NCI-H226 (cell line): ENCODE data around the gene GPC1.

Source experiments
- DNase-seq: peaks from one replicate; pipeline ENCODE4 v3.0.0-alpha.2; 2015

Gene GPC1

DNA sequence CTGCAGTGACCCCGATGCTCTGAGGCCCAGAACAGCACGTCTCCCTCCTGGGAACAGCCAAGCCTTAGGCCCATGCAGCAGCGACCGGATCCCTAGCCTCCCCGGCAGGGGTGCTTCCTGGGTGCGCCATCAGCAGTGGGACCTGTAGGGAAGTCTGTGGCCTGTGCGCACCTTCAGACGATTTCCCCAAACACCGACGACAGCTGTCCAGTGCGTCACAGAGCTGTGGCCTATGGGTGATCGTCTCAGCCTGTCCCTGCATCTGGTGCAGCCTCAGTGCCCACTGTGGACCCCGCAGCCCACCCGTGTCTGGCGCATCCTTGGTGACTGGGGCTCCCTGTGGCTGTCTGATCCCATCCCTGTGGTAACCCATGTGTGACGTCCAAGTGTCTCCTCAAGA, 9.0 kb downstream of the GPC1 start:
- DNase-seq: no peak

DNA sequence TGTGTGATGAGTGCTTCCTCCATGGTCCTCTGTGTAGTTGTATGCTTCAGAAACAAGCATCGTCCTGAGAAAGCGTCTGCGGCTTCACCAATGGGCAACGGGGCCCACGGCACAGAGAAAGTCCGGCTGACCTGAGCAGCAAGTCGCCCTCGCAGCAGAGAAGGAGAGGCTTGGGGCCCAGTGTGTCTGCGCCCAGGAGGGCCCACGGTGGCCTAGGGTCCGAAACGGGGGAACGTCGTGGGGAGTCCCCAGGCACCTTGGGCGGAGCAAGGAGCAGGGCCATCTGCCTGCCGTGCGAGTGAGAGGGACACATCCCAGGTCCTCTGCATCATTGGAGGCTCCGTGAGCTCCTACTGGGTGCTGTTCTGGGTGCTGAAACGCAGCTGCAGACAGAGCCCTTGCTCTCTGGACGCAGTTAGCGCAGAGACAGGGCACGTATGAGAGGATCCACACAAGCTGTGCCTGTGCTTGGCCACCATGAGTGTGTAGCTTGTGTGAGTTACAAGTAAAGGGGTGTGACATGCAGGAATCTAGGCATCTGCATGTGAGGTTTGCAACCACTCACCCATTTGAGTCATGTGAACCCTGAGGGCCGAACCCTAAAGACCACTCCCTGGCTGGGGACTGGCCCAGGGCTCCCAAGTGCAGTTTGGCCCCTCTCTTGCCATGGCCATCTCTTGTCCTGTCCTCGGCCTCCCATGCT, 10.6 kb downstream of the GPC1 start:
- DNase-seq: no peak

GRCh38 chr2:240446664-240447175, 11.3 kb downstream of the GPC1 start:
- DNase-seq: no peak

- no peak for DNase-seq
Measured at GRCh38 chr2:240447331-240447730, 11.9 kb downstream of the GPC1 start.

DNA sequence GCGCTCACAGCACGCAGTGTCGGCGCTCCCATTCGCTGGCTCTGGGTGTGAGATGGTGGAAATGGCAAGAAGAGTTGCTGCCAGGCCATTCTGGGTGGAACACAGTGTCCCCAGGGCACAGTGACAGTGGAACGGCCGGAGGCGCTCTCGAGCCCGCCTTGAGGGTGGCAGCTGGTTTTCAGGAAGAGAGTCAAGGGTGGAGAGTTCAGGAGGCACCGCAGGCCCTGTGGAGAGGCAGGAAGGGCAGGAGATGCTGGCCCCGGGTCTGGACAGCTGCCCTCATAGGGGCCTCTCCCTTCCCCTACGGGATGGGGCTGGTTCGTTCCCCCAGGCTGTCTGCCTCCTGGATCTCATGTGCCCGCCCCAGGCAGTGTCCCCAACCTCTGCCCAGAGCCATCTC, 12.5 kb downstream of the GPC1 start:
- no peak for DNase-seq

DNA sequence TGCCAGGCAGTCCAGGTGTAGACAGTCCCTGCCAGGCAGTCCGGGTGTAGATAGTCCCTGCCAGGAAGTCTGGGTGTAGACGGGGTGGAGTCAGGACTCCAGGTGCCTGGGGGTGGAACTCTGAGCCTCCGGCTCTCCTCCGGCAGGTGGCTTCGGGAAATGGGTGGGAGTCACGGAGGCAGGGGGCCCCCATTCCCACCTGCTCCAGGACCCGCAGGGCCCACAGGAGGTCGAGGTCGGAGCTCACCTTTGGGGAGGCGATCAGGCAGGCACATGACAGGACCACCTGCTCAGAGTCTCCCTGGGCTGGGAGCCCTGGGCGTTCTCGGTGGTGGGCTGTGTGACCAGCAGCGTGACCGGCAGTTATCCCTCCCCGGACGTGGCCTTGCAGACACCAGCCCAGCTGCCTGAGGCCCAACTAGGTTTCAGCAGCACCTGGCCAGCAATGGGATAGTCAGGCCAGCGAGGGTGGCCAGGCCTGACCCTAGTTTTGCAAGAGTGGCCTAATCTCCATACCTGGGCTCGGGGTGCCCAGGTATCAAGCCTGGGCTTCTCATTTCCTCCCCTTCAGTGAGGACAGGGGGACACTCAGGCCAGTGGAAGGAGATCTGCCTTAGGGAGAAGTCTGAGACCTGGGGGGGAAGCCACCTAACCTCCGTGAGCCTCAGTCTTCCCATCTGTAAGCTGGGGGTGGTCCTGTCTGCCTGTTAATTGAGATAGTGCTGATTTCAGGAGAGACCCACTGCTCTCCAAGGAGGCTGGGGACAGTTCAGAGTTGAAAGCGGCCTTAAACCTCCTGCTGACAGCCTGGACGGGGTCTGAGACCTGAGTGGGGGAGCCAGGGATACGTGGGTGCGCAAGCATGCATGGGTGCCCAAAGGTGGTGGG, 13.2 kb downstream of the GPC1 start:
- no peak for DNase-seq

GRCh38 chr2:240449764-240450531, 14.5 kb downstream of the GPC1 start:
- DNase-seq: no peak

- no peak for DNase-seq
Measured at GRCh38 chr2:240450532-240451107, 15.2 kb downstream of the GPC1 start.

DNA sequence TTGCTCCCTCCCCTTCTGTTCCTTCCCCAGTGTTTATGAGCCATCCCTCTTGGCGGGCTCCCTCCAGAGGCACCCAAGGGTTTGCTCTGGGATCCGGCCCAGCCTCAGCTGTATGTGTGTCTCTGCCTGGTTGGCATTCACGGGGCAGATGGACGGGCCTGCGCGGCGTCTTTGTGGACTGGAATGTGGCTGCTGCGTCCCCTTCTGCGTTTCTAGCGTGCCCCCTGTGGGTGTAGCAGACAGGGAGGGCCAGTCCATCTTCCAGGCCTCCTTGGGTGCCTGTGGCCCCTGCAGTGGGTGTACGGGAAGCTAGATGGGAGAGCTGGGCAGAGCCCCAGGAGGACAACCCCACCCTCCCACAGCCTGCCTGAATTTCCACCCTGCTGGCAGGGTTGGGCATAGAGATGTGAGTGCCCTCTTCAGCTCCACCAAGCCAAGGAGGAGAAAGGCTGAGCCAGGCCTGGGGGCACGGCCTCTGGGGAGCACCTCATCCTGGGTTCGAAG, 15.7 kb downstream of the GPC1 start:
- DNase-seq: no peak

- DNase-seq: no peak
Measured at GRCh38 chr2:240451791-240452461, 16.5 kb downstream of the GPC1 start.

DNA sequence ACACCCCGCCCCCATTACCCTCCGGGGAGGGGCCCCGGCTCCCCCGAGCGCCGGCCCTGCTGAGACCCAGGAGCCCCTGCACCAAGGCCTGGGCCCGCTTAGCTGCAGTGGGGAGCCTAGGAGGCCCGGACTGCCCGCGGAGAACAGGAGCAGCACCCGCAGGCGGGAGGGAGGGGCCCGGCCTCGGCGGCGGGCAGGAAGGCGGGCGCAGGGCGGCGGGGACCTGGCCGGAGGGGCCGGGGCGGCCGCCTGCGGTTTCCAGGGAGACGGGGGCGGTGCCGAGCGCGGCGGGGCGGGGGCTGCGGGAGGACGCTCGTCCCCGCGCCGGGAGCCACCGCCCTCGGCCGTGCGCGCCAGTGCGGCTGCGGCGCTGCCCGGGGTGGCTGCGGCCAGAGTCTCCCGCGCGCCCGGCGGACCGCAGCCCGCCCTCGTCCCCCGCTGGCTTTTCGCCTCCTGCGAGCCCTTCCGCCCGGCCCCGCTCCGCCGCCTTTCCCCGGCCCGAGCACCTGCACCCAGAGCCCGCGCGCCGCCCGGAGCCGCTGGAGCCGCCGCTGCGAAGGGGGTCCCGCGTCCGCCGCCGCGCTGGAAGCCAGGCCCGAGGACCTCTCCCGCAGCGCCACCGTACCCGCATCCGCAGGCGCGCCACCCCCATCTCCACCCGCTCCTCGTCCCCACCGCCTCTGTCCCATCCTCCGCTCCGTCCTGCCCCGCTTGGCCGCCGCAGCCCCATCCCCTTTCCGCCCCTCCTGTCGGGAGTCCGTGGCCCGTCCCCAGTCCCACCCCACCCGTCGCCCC, 17.2 kb downstream of the GPC1 start:
- peak; percentile 69 for DNase-seq

DNA sequence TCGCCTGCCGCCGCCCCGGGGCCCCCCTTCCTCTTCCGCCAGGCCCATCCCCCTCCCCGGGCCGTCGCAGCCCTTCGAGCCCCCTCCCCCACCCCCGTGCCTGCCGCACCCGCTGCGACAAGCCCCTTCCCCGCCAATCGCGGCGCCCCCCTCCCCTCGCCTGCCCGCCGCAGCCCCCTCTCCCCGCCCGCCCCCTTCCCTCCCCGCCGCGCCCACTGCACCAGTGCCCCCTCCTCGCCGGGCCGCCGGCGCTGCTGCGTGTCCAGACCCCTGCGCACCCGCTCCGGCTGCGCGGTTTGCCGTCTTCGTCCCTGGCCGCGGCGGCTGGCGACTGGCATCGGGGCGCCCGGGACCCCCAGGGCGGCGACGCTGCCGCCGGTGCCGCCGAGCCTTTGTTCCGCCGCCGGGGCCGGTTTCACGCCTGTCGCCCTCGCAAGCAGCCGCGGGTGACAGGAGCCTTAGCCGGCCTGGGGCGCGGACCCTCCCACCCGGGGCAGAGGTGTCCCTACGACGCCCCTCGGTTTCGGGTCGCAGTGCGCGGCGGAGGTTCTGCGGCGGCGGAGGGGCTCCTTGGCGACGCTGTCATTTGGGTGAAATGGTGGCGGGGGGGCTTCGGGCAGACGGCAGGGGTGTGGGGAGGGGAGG, 18.1 kb downstream of the GPC1 start:
- no peak for DNase-seq

DNA sequence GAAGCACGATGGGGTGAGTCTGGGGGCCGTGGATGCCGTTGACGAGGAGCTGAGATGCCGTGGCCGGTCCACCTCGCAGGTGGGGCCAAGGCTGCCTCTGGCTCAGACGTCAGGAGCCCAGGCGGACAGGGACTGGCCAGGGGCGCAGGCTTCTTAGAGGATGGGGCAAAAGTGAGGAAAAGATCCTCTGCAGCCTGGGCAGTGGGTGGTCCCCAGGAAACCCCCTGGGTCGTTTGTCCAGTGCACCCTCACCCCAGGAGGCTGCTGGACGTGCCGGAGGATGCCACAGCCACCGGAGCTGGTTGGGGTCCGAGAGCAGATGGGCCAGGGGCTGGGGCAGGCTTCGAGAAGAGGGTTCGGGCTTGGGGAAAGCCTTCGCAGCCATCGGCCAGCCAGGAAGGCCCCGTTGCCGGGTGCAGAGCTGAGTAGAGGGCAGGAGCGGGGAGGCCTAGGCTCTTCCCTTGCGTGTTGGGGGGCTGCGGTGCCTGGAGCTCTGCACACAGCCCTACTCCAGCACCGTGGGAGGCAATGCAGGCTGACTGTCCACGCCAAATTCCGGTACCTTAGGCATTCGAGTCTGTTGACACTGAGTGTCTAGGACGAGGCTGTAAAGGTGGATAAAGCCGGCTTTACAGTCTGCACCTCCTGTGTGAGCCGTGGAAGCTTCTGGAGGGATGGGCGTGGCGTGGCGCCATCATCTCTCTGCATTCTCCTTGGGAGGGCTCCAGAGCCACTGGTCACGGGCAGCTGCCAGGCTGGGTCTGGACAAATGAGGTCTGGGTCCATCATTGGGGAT, 18.8 kb downstream of the GPC1 start:
- DNase-seq: no peak

- DNase-seq: no peak
Measured at GRCh38 chr2:240455272-240455646, 19.8 kb downstream of the GPC1 start.

DNA sequence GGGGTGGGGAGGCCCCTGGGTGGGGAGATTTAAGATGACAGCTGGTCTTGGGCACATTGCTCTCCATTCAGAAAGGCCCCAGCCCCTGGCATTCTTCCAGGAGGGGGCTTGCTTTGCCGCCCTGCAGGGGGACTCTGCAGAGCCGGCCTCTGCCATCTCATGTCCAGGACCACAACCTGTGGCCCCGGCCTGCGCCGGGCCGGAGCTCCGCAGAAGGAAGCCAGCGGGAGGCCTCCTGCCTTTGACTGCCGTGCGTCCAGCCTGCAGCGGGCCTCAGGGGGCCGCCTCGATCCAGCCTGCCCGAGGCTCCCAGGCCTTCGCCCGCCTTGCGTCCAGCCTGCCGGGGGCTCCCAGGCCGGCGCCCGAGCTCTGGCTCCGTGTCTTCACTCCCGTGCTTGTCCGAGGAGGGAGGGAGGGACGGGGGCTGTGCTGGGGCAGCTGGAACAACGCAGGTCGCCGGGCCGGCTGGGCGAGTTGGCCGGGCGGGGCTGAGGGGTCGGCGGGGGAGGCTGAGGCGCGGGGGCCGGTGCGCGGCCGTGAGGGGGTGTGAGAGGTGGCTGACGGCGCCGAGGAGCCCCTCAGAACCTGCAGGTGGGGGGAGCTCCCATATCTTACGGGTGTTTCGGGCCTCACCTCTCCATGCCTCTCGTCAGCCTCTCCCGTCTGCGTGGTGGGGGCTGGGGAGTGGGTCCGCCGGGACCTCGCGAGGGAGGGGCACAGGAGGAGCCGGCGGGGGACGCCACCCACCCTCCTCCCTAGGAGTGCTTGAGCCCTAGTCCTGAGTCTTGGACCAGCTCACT, 20.4 kb downstream of the GPC1 start:
- no peak for DNase-seq

DNA sequence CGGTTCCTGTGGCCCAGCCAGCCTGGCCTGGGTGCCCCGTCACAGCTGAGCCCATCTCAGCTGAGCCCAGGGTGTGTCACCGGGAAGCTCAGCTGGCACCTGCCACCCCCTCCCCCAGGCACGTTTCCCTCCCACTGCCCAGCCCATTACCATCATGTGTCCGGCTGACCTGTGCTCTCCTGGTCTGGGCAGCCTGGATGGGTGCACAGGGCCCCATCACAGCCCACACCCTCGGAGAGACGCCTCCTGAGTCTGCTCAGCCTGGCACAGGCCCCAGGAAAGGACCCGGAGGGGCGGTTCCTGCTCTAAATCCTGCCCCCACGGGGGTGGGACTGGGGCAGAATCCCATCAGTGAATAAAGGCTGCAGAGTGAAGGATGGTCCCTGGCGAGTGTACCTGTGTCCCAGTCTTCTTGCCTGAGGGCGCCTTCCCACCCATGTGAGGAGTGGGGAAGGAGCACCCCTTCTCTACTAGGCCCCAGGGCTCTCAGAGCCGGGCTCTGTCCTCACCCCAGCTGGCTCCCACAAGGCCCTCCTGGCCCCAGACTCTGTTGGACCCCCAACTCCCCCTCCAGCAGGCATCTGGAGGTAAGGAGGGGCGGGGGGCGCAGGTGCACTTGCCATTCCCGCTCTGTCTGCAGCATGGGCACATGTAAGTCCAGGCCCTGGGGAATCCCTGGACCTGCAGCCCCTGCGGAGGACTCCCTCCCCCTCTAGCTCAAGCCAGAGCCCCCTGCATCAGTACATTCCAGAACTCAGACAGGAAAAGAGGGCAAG, 21.2 kb downstream of the GPC1 start:
- DNase-seq: peak; percentile 14

GRCh38 chr2:240457223-240458043, 22.0 kb downstream of the GPC1 start:
- peak; percentile 61 for DNase-seq
